OCI-LY1 (cell line): Measurements from ENCODE around the gene SESN1.
"Not testable (repeated sequence)": the region's sequence is repeated elsewhere in the genome, so short reads cannot be mapped to it uniquely, and the experiment has no call there.

Experiments
- H2AFZ ChIP-seq: fragments of 200-600 bp; sonication (generic), shearing (Covaris generic); 2 replicates; pipeline ENCODE4 v1.6.0; 2014; ENCODE audit warnings: antibody characterized with exemption, mild to moderate bottlenecking, low read length
- H3F3A ChIP-seq: fragments of 200-600 bp; sonication (generic), shearing (Covaris generic); 2 replicates; pipeline ENCODE4 v1.6.0; 2014; ENCODE audit warnings: mild to moderate bottlenecking, antibody characterized with exemption, low read length, moderate library complexity; ENCODE audit not compliant: insufficient read depth
- H3K27ac ChIP-seq: fragments of 200-600 bp; sonication (generic); 2 replicates; pipeline ENCODE4 v1.5.1; 2014; ENCODE audit warnings: low read length, mixed run types, mild to moderate bottlenecking, low read depth; ENCODE audit not compliant: poor library complexity, severe bottlenecking
- H3K27me3 ChIP-seq: fragments of 200-600 bp; sonication (generic); 2 replicates; pipeline ENCODE4 v1.6.0; 2014; ENCODE audit warnings: antibody characterized with exemption, mild to moderate bottlenecking, low read length, moderate library complexity; ENCODE audit not compliant: insufficient read depth
- H3K36me3 ChIP-seq: fragments of 200-600 bp; sonication (generic); 2 replicates; pipeline ENCODE4 v1.6.1; 2014; ENCODE audit warnings: mild to moderate bottlenecking, antibody characterized with exemption, low read length, moderate library complexity, mixed read lengths; ENCODE audit not compliant: insufficient read depth
- H3K4me1 ChIP-seq: fragments of 200-600 bp; sonication (generic); 2 replicates; pipeline ENCODE4 v1.5.1; 2014; ENCODE audit warnings: mild to moderate bottlenecking, low read length, moderate library complexity; ENCODE audit not compliant: insufficient read depth, severe bottlenecking
- H3K4me2 ChIP-seq: fragments of 200-600 bp; sonication (generic), shearing (Covaris generic); 2 replicates; pipeline ENCODE4 v1.6.1; 2014; ENCODE audit warnings: low read length
- H3K4me3 ChIP-seq: fragments of 200-600 bp; sonication (generic); 2 replicates; pipeline ENCODE4 v1.5.1; 2014; ENCODE audit warnings: low read length, low read depth, mild to moderate bottlenecking, mixed read lengths; ENCODE audit not compliant: poor library complexity, severe bottlenecking
- H3K79me2 ChIP-seq: fragments of 200-600 bp; shearing (Covaris generic); 2 replicates; pipeline ENCODE4 v1.6.1; 2016; ENCODE audit warnings: mixed run types, low read length, mixed read lengths; ENCODE audit not compliant: insufficient read depth
- H3K9ac ChIP-seq: fragments of 200-600 bp; sonication (generic), shearing (Covaris generic); 2 replicates; pipeline ENCODE4 v1.6.1; 2014; ENCODE audit warnings: mild to moderate bottlenecking, low read length, mixed read lengths
- H3K9me2 ChIP-seq: fragments of 200-600 bp; sonication (generic), shearing (Covaris generic); 2 replicates; pipeline ENCODE4 v1.6.1; 2014; ENCODE audit warnings: low read depth, mild to moderate bottlenecking, low read length, mixed read lengths
- H3K9me3 ChIP-seq: fragments of 200-600 bp; shearing (Covaris generic); 2 replicates; pipeline ENCODE4 v1.6.1; 2014; ENCODE audit warnings: low read length, mixed read lengths
- H4K20me1 ChIP-seq: fragments of 200-600 bp; sonication (generic), shearing (Covaris generic); 2 replicates; pipeline ENCODE4 v1.6.0; 2016; ENCODE audit warnings: mild to moderate bottlenecking, low read length; ENCODE audit not compliant: insufficient read depth
- EZH2 ChIP-seq: fragments of 200-600 bp; sonication (generic), shearing (Covaris generic); IDR thresholded peaks from 2 replicates; pipeline ENCODE4 v1.8.0; 2017; ENCODE audit warnings: borderline replicate concordance, mixed run types, mild to moderate bottlenecking, antibody characterized with exemption, low read length, moderate library complexity, mixed read lengths
- TF ChIP-seq, protein P1 (sequence below): fragments of 200-600 bp; sonication (generic), shearing (Covaris generic); IDR thresholded peaks from 2 replicates; pipeline ENCODE4 v1.5.1; 2017; ENCODE audit warnings: mild to moderate bottlenecking, antibody characterized with exemption, low read length, moderate library complexity, mixed read lengths

The SESN1 gene

DNA sequence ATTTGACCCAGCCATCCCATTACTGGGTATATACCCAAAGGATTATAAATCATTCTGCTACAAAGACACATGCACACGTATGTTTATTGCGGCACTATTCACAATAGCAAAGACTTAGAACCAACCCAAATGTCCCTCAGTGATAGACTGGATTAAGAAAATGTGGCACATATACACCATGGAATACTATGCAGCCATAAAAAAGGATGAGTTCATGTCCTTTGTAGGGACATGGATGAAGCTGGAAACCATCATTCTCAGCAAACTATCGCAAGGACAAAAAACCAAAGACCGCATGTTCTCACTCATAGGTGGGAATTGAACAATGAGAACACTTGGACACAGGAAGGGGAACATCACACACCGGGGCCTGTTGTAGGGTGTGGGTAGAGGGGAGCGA is 41.4 kb upstream of the SESN1 start:
- not testable (repeated sequence) for H3K27ac ChIP-seq, H3K79me2 ChIP-seq, H3K9ac ChIP-seq, H4K20me1 ChIP-seq, H3K4me2 ChIP-seq, H3K27me3 ChIP-seq, H2AFZ ChIP-seq, H3K9me2 ChIP-seq, H3F3A ChIP-seq, H3K4me1 ChIP-seq, H3K4me3 ChIP-seq, H3K36me3 ChIP-seq, H3K9me3 ChIP-seq

DNA sequence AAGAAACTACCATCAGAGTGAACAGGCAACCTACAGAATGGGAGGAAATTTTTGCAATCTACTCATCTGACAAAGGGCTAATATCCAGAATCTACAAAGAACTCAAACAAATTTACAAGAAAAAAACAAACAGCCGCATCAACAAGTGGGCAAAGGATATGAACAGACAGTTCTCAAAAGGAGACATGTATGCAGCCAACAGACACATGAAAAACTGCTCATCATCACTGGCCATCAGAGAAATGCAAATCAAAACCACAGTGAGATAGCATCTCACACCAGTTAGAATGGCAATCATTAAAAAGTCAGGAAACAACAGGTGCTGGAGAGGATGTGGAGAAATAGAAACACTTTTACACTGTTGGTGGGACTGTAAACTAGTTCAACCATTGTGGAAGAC is 41.0 kb upstream of the SESN1 start:
- H3K4me3 ChIP-seq, H3K36me3 ChIP-seq, H3K9me2 ChIP-seq, H3K27ac ChIP-seq, H3K9me3 ChIP-seq, H2AFZ ChIP-seq, H4K20me1 ChIP-seq, H3K4me1 ChIP-seq, H3K9ac ChIP-seq, H3K79me2 ChIP-seq, H3K4me2 ChIP-seq, H3K27me3 ChIP-seq, H3F3A ChIP-seq: not testable (repeated sequence)

DNA sequence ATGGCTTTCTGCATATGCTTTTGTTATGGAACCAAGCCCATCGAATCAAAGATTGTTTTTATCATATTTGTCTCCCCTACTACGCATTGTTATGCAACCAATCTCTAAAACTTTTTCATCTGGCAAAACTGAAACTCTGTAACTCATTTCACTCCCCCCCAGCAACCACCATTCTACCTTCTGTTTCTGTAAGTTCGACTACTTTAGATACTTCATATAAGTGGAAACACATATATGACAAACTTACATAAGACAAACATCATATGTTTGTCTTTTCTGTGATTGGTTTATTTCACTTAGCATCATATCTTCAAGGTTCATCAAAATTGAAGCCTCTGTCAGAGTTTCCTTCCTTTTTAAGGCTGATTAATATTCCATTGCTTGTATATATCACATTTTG is 35.4 kb upstream of the SESN1 start:
- no peak overlapping the region for H3K27ac ChIP-seq
- H3K27me3 ChIP-seq = no peaks in the 10 kb centered on the region
- H4K20me1 ChIP-seq = no peaks in the 10 kb centered on the region
- no peaks in the 10 kb centered on the region for H3F3A ChIP-seq
- H3K9me3 ChIP-seq = no peaks in the 10 kb centered on the region
- H3K9ac ChIP-seq = no peak overlapping the region
- no peak overlapping the region for H2AFZ ChIP-seq
- H3K9me2 ChIP-seq = no peaks in the 10 kb centered on the region
- H3K4me1 ChIP-seq = no peaks in the 10 kb centered on the region
- peaks cover 4% of the 10 kb centered on the region; the same call in 1 of the 2 replicates for H3K36me3 ChIP-seq
- H3K4me2 ChIP-seq = no peak overlapping the region
- no peak overlapping the region for H3K4me3 ChIP-seq
- H3K79me2 ChIP-seq = no peaks in the 10 kb centered on the region
- TF ChIP-seq, protein P1, sequence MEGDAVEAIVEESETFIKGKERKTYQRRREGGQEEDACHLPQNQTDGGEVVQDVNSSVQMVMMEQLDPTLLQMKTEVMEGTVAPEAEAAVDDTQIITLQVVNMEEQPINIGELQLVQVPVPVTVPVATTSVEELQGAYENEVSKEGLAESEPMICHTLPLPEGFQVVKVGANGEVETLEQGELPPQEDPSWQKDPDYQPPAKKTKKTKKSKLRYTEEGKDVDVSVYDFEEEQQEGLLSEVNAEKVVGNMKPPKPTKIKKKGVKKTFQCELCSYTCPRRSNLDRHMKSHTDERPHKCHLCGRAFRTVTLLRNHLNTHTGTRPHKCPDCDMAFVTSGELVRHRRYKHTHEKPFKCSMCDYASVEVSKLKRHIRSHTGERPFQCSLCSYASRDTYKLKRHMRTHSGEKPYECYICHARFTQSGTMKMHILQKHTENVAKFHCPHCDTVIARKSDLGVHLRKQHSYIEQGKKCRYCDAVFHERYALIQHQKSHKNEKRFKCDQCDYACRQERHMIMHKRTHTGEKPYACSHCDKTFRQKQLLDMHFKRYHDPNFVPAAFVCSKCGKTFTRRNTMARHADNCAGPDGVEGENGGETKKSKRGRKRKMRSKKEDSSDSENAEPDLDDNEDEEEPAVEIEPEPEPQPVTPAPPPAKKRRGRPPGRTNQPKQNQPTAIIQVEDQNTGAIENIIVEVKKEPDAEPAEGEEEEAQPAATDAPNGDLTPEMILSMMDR = no peak
- no peak for TF ChIP-seq EZH2

DNA sequence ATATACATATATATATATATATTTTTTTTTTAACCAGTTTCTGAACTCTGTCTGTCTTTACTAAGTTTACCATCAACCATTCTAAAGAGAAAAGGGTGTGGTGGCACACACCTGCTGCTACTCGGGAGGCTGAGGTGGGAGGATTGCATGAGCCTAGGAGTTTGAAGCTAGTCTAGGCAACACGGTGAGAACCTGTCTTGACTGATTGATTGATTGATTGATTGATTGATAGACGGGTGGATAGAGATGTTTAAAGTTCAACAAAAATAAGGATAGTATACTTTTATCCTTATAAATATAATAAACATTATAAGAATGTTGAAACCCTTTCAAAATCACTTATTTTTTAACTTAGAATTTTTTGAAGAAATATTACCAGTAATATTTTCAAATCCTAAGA is 30.9 kb upstream of the SESN1 start:
- Histone ChIP-seq H3K27me3 (no peaks in the 10 kb centered on the region), H3K4me2 (no peak overlapping the region), H3K4me1 (no peaks in the 10 kb centered on the region), H3K27ac (no peak overlapping the region), H3K9me2 (no peaks in the 10 kb centered on the region), H4K20me1 (no peaks in the 10 kb centered on the region), H3K9ac (no peak overlapping the region), H3K4me3 (no peak overlapping the region), H3K9me3 (no peaks in the 10 kb centered on the region), H3K36me3 (peaks cover 4% of the 10 kb centered on the region; the same call in 1 of the 2 replicates), H3K79me2 (no peaks in the 10 kb centered on the region), H3F3A (no peaks in the 10 kb centered on the region), H2AFZ (no peak overlapping the region)
- TF ChIP-seq, protein P1 = no peak
- no peak for TF ChIP-seq EZH2
